GM10847 (cell line): ENCODE data around the gene FSTL3.

Experiments used
- POLR2A ChIP-seq: IDR thresholded peaks from 2 replicates; pipeline ENCODE4 v1.6.1; 2011; ENCODE audit not compliant: insufficient read length; ENCODE audit errors: extremely low read depth

The FSTL3 gene

DNA sequence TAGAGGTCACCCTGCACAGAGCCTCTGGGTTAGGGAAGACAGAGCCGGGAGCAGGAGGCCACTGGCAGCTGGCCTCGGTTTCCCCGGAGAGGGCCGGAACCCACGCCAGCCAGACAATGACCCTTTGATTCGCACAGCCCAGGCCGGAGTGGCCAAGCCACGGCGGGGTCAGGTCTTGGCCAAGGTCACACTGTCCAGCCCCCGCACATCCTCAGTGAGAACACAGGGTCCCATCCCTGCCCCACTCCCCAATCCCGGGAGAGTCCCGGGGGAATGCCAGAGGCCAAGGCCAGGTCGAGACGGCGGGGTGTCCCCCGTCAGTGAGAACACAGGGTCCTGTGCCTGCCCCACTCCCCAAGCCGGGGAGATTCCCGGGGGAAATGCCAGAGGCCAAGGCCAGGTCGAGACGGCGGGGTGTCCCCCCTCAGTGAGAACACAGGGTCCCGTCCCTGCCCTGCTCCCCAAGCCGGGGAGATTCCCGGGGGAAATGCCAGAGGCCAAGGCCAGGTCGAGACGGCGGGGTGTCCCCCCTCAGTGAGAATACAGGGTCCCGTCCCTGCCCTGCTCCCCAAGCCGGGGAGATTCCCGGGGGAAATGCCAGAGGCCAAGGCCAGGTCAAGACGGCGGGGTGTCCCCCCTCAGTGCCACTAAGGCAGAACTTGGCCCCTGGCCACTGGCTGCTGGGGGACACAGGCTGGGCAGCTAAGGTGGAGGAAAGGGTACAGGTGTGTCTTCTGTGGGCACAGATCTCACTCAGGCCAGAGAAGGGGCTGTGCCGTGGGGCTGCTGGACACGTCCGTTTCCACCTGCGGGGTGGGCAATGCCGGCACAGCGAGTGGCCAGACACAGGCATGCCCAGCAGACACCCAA, 1.7 kb upstream of the FSTL3 start:
- no peak for TF ChIP-seq POLR2A

DNA sequence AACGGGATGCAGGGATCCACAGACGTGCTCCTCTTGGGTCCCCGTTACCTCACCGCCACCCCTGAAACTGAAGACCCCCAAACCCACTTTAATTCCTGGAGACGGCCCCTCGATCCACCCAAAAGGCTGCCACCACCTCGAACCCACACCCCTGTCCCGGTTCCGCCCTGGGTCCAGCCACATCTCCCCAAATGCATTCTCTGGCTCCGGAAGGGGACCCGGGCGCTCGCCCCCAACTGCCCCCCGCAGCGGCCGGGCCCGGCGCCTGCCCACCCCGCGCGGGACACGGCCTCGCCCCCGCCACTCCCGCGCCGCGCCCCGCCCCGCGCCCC, 219 bp upstream of the FSTL3 start:
- TF ChIP-seq POLR2A = no peak

- TF ChIP-seq POLR2A = no peak
Measured at GRCh38 chr19:677201-677600, 1.0 kb downstream of the FSTL3 start.

DNA sequence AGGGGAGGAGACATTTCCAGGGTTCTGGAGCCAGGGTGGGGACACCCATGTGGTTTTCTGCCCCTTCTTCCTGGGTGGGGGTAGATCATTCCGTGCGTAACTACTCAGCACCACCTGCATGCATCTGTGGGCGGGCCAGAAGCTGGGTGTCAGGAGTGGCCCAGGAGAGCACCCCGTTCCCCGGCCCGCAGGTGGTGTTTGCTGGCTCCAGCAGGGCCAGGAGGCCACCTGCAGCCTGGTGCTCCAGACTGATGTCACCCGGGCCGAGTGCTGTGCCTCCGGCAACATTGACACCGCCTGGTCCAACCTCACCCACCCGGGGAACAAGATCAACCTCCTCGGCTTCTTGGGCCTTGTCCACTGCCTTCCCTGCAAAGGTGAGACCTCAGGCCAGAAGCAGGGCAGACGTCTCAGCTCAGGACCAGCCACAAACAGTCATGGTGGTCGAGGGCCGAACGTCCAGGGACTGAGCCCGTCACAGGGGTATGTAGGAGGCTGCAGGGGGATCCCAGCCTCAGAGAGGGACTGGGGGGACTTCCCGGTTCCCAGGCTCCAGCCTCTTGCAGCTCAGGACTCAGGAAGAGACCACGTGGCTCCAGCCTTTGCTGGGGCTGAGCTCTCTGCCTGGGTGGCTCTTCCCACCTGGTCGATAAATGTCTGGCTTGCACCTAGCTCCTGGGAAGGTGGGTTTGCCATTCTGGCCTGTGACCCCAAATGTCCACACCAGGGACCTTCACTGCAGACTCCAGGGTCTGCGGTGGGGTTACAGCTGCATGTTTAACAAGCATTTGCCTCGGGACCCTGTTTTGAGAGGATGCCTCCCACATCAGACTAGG, 1.6 kb downstream of the FSTL3 start:
- no peak for TF ChIP-seq POLR2A

GRCh38 chr19:678791-679388, 2.7 kb downstream of the FSTL3 start:
- TF ChIP-seq POLR2A = no peak

- TF ChIP-seq POLR2A = no peak
Measured at GRCh38 chr19:679418-680286, 3.5 kb downstream of the FSTL3 start.

DNA sequence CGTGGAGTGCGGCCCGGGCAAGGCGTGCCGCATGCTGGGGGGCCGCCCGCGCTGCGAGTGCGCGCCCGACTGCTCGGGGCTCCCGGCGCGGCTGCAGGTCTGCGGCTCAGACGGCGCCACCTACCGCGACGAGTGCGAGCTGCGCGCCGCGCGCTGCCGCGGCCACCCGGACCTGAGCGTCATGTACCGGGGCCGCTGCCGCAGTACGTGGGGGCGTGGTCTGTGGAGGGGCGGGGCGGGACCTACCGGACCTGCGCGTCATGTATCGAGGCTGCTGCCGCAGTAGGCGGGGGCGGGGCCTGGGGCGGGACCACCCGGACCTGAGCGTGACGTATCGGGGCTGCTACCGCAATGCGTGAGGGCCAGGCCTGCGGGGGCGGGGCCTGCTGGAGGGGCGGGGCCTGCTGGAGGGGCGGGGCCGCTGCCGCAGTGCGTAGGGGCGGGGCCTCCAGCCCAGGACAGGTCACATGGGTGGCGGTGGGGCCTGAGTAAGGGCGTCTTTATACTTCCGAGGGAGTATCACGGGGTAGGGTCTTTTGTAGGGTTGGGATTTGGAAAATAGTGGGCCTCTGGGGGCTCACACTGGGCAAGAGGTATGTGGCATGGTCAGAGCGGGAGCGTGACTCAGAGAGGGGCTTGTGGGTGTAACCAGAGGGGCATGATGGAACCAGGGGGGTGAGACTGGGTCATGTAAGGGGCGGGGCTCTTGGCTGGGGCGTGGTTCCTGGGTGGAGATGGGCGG, 4.3 kb downstream of the FSTL3 start:
- peak; percentile 63 for TF ChIP-seq POLR2A

GRCh38 chr19:681029-682019, 5.1 kb downstream of the FSTL3 start:
- no peak for TF ChIP-seq POLR2A

GRCh38 chr19:682678-683320, 6.6 kb downstream of the FSTL3 start:
- no peak for TF ChIP-seq POLR2A

GRCh38 chr19:685454-685931, 9.3 kb downstream of the FSTL3 start:
- TF ChIP-seq POLR2A = no peak

DNA sequence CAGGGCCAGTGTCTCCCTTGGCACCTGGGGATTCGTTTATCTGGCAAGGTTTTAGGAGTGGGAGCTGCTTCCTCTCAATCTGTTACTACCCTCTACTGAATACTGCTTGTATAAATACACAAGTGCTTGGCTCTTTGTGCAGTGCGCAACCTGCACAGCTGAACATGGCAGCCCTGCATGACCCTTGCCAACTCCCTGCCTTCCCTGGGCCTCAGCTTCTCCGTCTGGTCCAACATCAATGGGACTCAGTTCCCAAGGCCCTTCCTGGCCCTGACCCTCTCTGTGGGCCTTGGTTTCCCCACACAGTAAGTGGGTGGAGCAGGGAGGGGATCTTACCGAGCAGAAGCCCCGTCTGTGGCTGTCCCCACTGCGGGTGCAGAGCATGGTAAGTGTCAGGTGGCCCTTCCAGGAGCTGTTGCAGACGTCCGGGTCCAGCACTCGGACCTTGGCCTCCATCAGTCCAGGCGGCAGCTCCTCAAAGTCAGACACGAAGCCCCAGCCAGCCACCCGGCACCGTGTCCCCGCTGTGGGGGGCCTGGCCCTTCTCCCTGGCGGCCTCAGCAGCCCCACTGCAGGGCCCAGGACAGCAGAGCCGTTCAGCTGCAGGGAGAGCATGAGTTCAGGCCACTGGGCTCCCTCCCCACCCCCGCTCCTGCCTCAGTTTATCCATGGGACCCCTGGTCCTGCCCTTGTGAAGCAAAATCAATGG, 10.6 kb downstream of the FSTL3 start:
- no peak for TF ChIP-seq POLR2A
